SH-SY5Y (cell line): ENCODE data around the gene RTN4RL1.

Experiments
- GATA2 ChIP-seq: IDR thresholded peaks from 2 replicates; pipeline ENCODE4 v1.6.1; 2011; ENCODE audit warnings: mild to moderate bottlenecking, low read depth, low read length
- GATA3 ChIP-seq: IDR thresholded peaks from 2 replicates; pipeline ENCODE4 v1.6.1; 2011; ENCODE audit warnings: low read depth, mild to moderate bottlenecking, low read length, moderate library complexity

Gene RTN4RL1

GRCh38 chr17:2025220-2025621 is at the start of gene RTN4RL1:
Gene RTN4RL1, minus strand, starts transcription at chr17:2025334. Its CDS starts 469 bp downstream, at chr17:2024865.
- no peak for TF ChIP-seq GATA2
- TF ChIP-seq GATA3: no peak

- no peak for TF ChIP-seq GATA3
- TF ChIP-seq GATA2: no peak
Observed at GRCh38 chr17:2074919-2075318, 49.8 kb upstream of the RTN4RL1 start.

- TF ChIP-seq GATA2 (no peak), GATA3 (no peak)
Observed at GRCh38 chr17:2071455-2072281, 46.5 kb upstream of the RTN4RL1 start.

GRCh38 chr17:2071024-2071385 is 45.9 kb upstream of the RTN4RL1 start:
- TF ChIP-seq GATA3 (no peak), GATA2 (no peak)

GRCh38 chr17:2070241-2071023 is 45.3 kb upstream of the RTN4RL1 start:
- TF ChIP-seq GATA2 (no peak), GATA3 (no peak)

- TF ChIP-seq GATA2 (no peak), GATA3 (no peak)
Observed at GRCh38 chr17:2068519-2069051, 43.5 kb upstream of the RTN4RL1 start.

- TF ChIP-seq GATA2 (no peak), GATA3 (no peak)
Observed at GRCh38 chr17:2068031-2068518, 42.9 kb upstream of the RTN4RL1 start.

GRCh38 chr17:2067608-2068024 is 42.5 kb upstream of the RTN4RL1 start:
- TF ChIP-seq GATA3 (no peak), GATA2 (no peak)

GRCh38 chr17:2067048-2067561 is 42.0 kb upstream of the RTN4RL1 start:
- TF ChIP-seq GATA3: no peak
- TF ChIP-seq GATA2: no peak

GRCh38 chr17:2065949-2066400 is 40.8 kb upstream of the RTN4RL1 start:
- TF ChIP-seq GATA3: no peak
- no peak for TF ChIP-seq GATA2

GRCh38 chr17:2064980-2065785 is 40.0 kb upstream of the RTN4RL1 start:
- no peak for TF ChIP-seq GATA3
- no peak for TF ChIP-seq GATA2

GRCh38 chr17:2064520-2064971 is 39.4 kb upstream of the RTN4RL1 start:
- TF ChIP-seq GATA2 (no peak), GATA3 (no peak)

- TF ChIP-seq GATA2 (no peak), GATA3 (no peak)
Observed at GRCh38 chr17:2064147-2064489, 39.0 kb upstream of the RTN4RL1 start.
